Mesothelial cell of epicardium (in vitro differentiated cells): ENCODE results near the gene PRPF6. TPM values are rescaled to one million over a fixed set of nuclear protein-coding genes. Genes with fewer than 3 reads are reported as not detected.

Source experiments
- DNase-seq, 2 experiments: peaks; one replicate each; pipeline ENCODE4 v3.0.0; 2021; ENCODE audit warnings: low spot score in 2 of 2; ENCODE audit not compliant: unreplicated experiment in 2 of 2
- H3K27ac Mint-ChIP-seq: 2 replicates; pipeline ENCODE4 v1.8.0; 2021; ENCODE audit warnings: mixed read lengths
- H3K27me3 Mint-ChIP-seq: 2 replicates; pipeline ENCODE4 v1.8.0; 2021; ENCODE audit warnings: low read depth, mixed read lengths
- H3K36me3 Mint-ChIP-seq: 2 replicates; pipeline ENCODE4 v1.8.0; 2021; ENCODE audit warnings: mixed read lengths
- H3K4me1 Mint-ChIP-seq: 2 replicates; pipeline ENCODE4 v1.8.0; 2021; ENCODE audit warnings: mixed read lengths
- H3K4me3 Mint-ChIP-seq: 2 replicates; pipeline ENCODE4 v1.8.0; 2021; ENCODE audit warnings: mild to moderate bottlenecking, moderate library complexity, mixed read lengths
- H3K9me3 Mint-ChIP-seq: 2 replicates; pipeline ENCODE4 v1.8.0; 2021; ENCODE audit warnings: mixed read lengths
- CTCF ChIP-seq: fragments of 200-600 bp; sonication (generic); IDR thresholded peaks from one replicate; pipeline ENCODE4 v1.5.0; 2021; ENCODE audit warnings: antibody characterized with exemption; ENCODE audit not compliant: unreplicated experiment
- total RNA-seq: library from RNA; stranded (reverse); gene quantifications from 3 replicates; pipeline ENCODE4 v1.2.1, GENCODE V29; 2021

Gene PRPF6
- total RNA-seq, 1 donor from 2014 or later: 65.9 TPM

GRCh38 chr20:64065974-64066343 is 85.0 kb downstream of the PRPF6 start:
- Mint-ChIP-seq H3K27ac (no peak overlapping the region), H3K4me3 (no peak overlapping the region), H3K36me3 (no peaks in the 10 kb centered on the region), H3K4me1 (peaks cover 23% of the 10 kb centered on the region), H3K27me3 (no peaks in the 10 kb centered on the region), H3K9me3 (no peaks in the 10 kb centered on the region)
- no peak for TF ChIP-seq CTCF
- no peak for DNase-seq

DNA sequence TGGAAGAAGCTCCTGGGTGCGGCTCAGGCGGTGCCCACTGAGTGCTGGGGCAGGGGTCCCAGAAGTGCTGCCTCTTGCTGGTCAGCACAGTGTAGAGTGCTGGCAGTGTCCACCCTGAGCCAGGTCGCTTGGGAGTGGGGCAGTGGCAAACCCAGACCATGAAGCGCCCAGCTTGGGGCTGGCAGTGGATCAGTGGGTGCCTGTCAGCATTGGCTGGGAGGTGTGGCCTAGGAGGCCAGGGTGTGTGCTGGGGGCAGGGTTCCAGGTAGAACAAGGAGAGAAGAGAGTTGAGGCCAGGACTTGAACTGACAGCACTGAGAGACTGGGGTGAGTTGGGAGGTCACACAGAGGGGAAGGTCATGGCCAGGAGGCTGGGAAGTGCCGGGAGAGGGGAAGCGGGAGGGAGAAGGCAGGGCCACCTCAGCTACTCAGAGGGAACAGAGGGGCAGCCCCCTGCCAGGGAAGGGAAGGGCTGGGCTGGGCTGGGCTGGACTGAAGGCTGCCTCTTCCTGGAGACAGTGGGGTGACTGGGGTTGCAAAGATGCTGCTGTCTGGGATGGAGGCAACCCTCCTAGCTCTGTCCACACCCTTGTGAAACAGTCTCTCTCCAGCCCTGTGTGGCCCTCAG is 86.2 kb downstream of the PRPF6 start:
- Mint-ChIP-seq H3K27ac (no peak overlapping the region), H3K27me3 (no peaks in the 10 kb centered on the region), H3K36me3 (no peaks in the 10 kb centered on the region), H3K9me3 (no peaks in the 10 kb centered on the region), H3K4me3 (no peak overlapping the region), H3K4me1 (peaks cover 20% of the 10 kb centered on the region)
- no peak for DNase-seq
- no peak for TF ChIP-seq CTCF

DNA sequence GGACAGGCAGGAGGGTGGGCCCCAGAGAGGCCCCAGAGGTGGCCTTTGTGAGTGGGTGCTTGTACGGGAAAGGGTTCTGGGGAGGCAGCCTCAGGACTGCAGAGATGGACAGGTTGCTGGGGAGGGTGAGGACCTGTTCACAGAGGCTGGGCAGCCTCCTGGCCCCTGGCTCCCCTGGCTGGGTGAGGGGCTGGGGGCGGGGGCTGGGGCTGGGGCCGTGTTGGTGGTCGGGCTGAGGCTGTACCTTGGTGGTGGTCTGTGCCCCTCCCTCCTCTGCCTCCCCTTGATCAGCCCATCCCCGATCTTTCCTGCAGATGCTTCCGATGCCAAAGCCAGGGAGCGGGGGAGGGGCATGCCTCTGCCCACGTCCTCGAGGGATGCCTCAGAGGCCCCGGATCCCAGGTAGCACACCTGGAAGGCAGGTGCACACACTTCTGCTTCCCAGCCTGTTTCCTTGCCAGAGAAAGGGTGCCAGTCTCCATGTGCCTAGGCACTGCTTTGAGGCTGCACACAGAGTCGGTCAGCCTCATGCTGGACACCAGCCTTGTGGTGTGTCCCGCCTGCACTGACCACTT is 86.9 kb downstream of the PRPF6 start:
- no peak for TF ChIP-seq CTCF
- peaks cover 16% of the 10 kb centered on the region for H3K4me1 Mint-ChIP-seq
- H3K27ac Mint-ChIP-seq: no peak overlapping the region
- no peak for DNase-seq
- no peaks in the 10 kb centered on the region for H3K27me3 Mint-ChIP-seq
- no peaks in the 10 kb centered on the region for H3K36me3 Mint-ChIP-seq
- H3K4me3 Mint-ChIP-seq: no peak overlapping the region
- no peaks in the 10 kb centered on the region for H3K9me3 Mint-ChIP-seq

GRCh38 chr20:64068386-64069208 is 87.7 kb downstream of the PRPF6 start:
- H3K4me3 Mint-ChIP-seq: no peak overlapping the region
- H3K27me3 Mint-ChIP-seq: no peaks in the 10 kb centered on the region
- no peak for DNase-seq
- TF ChIP-seq CTCF: no peak
- H3K4me1 Mint-ChIP-seq: peaks cover 15% of the 10 kb centered on the region
- no peaks in the 10 kb centered on the region for H3K36me3 Mint-ChIP-seq
- H3K27ac Mint-ChIP-seq: no peak overlapping the region
- H3K9me3 Mint-ChIP-seq: no peaks in the 10 kb centered on the region

DNA sequence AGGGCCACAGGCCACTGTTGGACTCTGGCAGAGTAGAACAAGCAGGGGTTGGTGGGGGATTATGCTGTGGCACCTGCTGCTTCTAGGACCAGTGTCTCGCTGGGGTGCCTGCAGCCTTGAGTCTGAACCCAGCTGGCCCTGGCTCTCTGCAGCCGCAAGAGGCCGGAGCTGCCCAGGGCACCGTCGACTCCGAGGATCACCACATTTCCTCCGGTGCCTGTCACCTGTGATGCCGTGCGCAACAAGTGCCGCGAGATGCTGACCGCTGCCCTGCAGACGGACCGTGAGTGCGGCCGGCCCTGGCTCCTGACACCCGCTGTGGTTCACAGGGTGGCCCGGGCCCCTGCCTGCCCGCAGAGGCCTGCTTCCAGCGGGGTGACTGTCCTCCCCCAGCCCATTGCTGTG is 88.3 kb downstream of the PRPF6 start:
- TF ChIP-seq CTCF: no peak
- Mint-ChIP-seq H3K9me3 (no peaks in the 10 kb centered on the region), H3K4me1 (peaks cover 10% of the 10 kb centered on the region), H3K27me3 (no peaks in the 10 kb centered on the region), H3K4me3 (no peak overlapping the region), H3K36me3 (no peaks in the 10 kb centered on the region), H3K27ac (no peak overlapping the region)
- DNase-seq: no peak
